OCI-LY3 (cell line): ENCODE results near the gene BOC.

Experiments used
- CTCF ChIP-seq: fragments of 200-600, 300-600 bp; sonication (generic); IDR thresholded peaks from 2 replicates; pipeline ENCODE4 v1.5.1; 2014; ENCODE audit warnings: antibody characterized with exemption, low read length, low read depth
- EZH2phosphoT487 ChIP-seq: fragments of 200-600 bp; shearing (Covaris generic); IDR thresholded peaks from 2 replicates; pipeline ENCODE4 v1.6.1; 2018; ENCODE audit warnings: antibody characterized with exemption, mixed run types, low read depth

- TF ChIP-seq CTCF (no peak), EZH2phosphoT487 (no peak)
Measured at GRCh38 chr3:113242096-113242581, 30.8 kb downstream of the BOC start.
